ENCODE data around the gene GRPEL1. TPM values are rescaled to one million over a fixed set of nuclear protein-coding genes. Genes with fewer than 3 reads are reported as not detected.

The GRPEL1 gene
- polyA plus RNA-seq, 10 donors: 25.3 to 35.3 (median 29.8) TPM

GRCh38 chr4:7067126-7067451 lies 775 bp downstream of the GRPEL1 start:
- DNase-seq: no peak

- no peak for DNase-seq
Observed at GRCh38 chr4:7066493-7066892, 1.4 kb downstream of the GRPEL1 start.

- no peak for DNase-seq
Observed at GRCh38 chr4:7066006-7066405, 1.9 kb downstream of the GRPEL1 start.

- no peak for DNase-seq
Observed at GRCh38 chr4:7063362-7063761, 4.5 kb downstream of the GRPEL1 start.

- no peak for DNase-seq
Observed at GRCh38 chr4:7062816-7063215, 5.0 kb downstream of the GRPEL1 start.

GRCh38 chr4:7061815-7062214 lies 6.0 kb downstream of the GRPEL1 start:
- no peak for DNase-seq

- DNase-seq: no peak
Observed at GRCh38 chr4:7060346-7061150, 7.3 kb downstream of the GRPEL1 start.

- no peak for DNase-seq
Observed at GRCh38 chr4:7059662-7060061, 8.2 kb downstream of the GRPEL1 start.

- no peak for DNase-seq
Observed at GRCh38 chr4:7058792-7059191, 9.1 kb downstream of the GRPEL1 start.

GRCh38 chr4:7055990-7056325 lies 11.9 kb downstream of the GRPEL1 start:
- DNase-seq: no peak

- no peak for DNase-seq
Observed at GRCh38 chr4:7055111-7055989, 12.5 kb downstream of the GRPEL1 start.

GRCh38 chr4:7054106-7054880 lies 13.6 kb downstream of the GRPEL1 start:
- DNase-seq: no peak

GRCh38 chr4:7052923-7053715 lies 14.7 kb downstream of the GRPEL1 start:
- peak in 1 of 3 donors; percentile 44 for DNase-seq

- no peak for DNase-seq
Observed at GRCh38 chr4:7052313-7052712, 15.6 kb downstream of the GRPEL1 start.

GRCh38 chr4:7051905-7052304 lies 16.0 kb downstream of the GRPEL1 start:
- DNase-seq: no peak

GRCh38 chr4:7051144-7051495 lies 16.7 kb downstream of the GRPEL1 start:
- DNase-seq: no peak

- DNase-seq: no peak
Observed at GRCh38 chr4:7050481-7051143, 17.3 kb downstream of the GRPEL1 start.

- DNase-seq: no peak
Observed at GRCh38 chr4:7049739-7050138, 18.1 kb downstream of the GRPEL1 start.

GRCh38 chr4:7049295-7049694 lies 18.6 kb downstream of the GRPEL1 start:
- no peak for DNase-seq

GRCh38 chr4:7048642-7049041 lies 19.2 kb downstream of the GRPEL1 start:
- DNase-seq: no peak

- no peak for DNase-seq
Observed at GRCh38 chr4:7046971-7047370, 20.9 kb downstream of the GRPEL1 start.

Data from muscle of back (tissue), 11 donors.